HCT116 (cell line): ENCODE results near the gene RIN3.

Source experiments
- CBX3 ChIP-seq: IDR thresholded peaks from 2 replicates; pipeline ENCODE4 v1.6.1; 2012; ENCODE audit warnings: low read depth
- POLR2AphosphoS5 ChIP-seq: IDR thresholded peaks from 2 replicates; pipeline ENCODE4 v1.6.1; 2011; ENCODE audit warnings: mild to moderate bottlenecking, low read depth, low read length, moderate library complexity
- YY1 ChIP-seq: IDR thresholded peaks from 2 replicates; pipeline ENCODE4 v1.6.1; 2011; ENCODE audit warnings: low read length, low read depth, moderate library complexity, mild to moderate bottlenecking; ENCODE audit not compliant: insufficient replicate concordance; ENCODE audit errors: extremely low read depth
- ZFX ChIP-seq: fragments of 450-650 bp; IDR thresholded peaks from 2 replicates; pipeline ENCODE4 v1.6.1; 2017
- TF ChIP-seq, protein P1 (sequence below), 3 experiments: fragments of 200-600 bp in 1 of 3; sonication (generic) in 1 of 3; IDR thresholded peaks in 2 of 3; conservative IDR thresholded peaks in 1 of 3; 2 replicates each; pipeline ENCODE4 v1.5.1; 2012 to 2017; ENCODE audit warnings: low read depth in 2 of 3, low read length in 2 of 3, antibody characterized with exemption in 1 of 3, borderline replicate concordance in 1 of 3, control low read depth in 1 of 3, mild to moderate bottlenecking in 1 of 3, mixed read lengths in 1 of 3, mixed run types in 1 of 3, moderate library complexity in 1 of 3; ENCODE audit not compliant: insufficient read depth in 1 of 3
- TF ChIP-seq, protein P2 (sequence below): IDR thresholded peaks from 2 replicates; pipeline ENCODE4 v1.6.1; 2012

DNA sequence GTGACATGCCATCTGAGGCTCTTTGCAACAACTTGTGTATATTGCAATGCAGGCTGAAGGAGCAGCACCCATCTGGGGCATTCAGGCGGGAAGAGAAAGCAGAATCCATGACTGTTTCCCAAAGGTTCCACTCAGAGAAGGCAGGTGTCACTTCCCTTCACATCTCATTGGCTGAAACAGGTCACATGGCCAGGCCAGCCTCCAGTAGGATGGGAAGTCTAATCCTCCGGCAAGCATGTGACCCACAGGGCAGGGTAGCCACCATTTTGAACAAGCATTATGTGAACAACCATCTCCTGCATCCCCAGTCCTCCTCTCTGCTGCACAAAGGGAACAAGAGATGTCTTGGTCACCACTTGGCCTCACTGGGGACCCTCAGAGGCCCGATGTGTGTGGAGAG, 70.6 kb downstream of the RIN3 start:
- TF ChIP-seq, protein P1, sequence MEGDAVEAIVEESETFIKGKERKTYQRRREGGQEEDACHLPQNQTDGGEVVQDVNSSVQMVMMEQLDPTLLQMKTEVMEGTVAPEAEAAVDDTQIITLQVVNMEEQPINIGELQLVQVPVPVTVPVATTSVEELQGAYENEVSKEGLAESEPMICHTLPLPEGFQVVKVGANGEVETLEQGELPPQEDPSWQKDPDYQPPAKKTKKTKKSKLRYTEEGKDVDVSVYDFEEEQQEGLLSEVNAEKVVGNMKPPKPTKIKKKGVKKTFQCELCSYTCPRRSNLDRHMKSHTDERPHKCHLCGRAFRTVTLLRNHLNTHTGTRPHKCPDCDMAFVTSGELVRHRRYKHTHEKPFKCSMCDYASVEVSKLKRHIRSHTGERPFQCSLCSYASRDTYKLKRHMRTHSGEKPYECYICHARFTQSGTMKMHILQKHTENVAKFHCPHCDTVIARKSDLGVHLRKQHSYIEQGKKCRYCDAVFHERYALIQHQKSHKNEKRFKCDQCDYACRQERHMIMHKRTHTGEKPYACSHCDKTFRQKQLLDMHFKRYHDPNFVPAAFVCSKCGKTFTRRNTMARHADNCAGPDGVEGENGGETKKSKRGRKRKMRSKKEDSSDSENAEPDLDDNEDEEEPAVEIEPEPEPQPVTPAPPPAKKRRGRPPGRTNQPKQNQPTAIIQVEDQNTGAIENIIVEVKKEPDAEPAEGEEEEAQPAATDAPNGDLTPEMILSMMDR (IDR thresholded peaks at IDR 0.05 in 2 of 3, conservative IDR thresholded peaks at IDR 0.05 in 1 of 3; ENCODE audit: borderline replicate concordance in 1 of 3, insufficient read depth in 1 of 3, low read depth in 2 of 3, low read length in 2 of 3): no peak
- TF ChIP-seq ZFX (no peak), CBX3 (no peak), POLR2AphosphoS5 (no peak), YY1 (no peak)
- TF ChIP-seq, protein P2, sequence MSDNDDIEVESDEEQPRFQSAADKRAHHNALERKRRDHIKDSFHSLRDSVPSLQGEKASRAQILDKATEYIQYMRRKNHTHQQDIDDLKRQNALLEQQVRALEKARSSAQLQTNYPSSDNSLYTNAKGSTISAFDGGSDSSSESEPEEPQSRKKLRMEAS: no peak
